Muscle of back (tissue), 11 donors: Measurements from ENCODE around the gene ATP13A2. TPM values are rescaled to one million over a fixed set of nuclear protein-coding genes. Genes with fewer than 3 reads are reported as not detected.
A peak's percentile ranks its signal among the peaks of the same experiment; 100 is the strongest.

Experiments used
- DNase-seq, 3 donors: peaks; one replicate each; pipeline versions ENCODE4 v3.0.0 to v3.0.0-alpha.2; 2013
- polyA plus RNA-seq, 10 donors: library from polyadenylated mRNA; unstranded; fragments of 120-200 nt; gene quantifications; one replicate each; pipeline ENCODE4 v1.2.1, GENCODE V29; 2013; ENCODE audit not compliant: insufficient read length in 10 of 10

The ATP13A2 gene
- polyA plus RNA-seq, 10 donors: 13.3 to 27.2 (median 18.2) TPM

DNA sequence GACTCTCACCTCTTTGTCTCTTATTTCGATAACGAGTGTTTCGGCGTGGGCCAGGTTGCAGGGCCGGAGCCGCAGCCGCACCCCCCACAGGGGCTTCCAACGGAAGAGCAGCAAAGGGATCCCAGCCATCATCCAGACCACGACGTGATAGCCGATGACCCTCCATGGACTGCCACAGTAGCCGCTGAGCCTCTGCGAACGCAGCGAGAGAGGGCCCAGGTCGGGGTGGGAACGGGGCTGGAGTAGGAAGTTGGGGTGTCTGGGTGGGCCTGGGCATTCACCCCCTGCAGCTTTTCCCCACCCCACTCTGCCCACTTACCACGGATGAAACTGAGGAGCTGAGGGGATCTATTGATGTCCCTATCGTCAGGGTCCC, 6.4 kb downstream of the ATP13A2 start:
- DNase-seq: no peak

DNA sequence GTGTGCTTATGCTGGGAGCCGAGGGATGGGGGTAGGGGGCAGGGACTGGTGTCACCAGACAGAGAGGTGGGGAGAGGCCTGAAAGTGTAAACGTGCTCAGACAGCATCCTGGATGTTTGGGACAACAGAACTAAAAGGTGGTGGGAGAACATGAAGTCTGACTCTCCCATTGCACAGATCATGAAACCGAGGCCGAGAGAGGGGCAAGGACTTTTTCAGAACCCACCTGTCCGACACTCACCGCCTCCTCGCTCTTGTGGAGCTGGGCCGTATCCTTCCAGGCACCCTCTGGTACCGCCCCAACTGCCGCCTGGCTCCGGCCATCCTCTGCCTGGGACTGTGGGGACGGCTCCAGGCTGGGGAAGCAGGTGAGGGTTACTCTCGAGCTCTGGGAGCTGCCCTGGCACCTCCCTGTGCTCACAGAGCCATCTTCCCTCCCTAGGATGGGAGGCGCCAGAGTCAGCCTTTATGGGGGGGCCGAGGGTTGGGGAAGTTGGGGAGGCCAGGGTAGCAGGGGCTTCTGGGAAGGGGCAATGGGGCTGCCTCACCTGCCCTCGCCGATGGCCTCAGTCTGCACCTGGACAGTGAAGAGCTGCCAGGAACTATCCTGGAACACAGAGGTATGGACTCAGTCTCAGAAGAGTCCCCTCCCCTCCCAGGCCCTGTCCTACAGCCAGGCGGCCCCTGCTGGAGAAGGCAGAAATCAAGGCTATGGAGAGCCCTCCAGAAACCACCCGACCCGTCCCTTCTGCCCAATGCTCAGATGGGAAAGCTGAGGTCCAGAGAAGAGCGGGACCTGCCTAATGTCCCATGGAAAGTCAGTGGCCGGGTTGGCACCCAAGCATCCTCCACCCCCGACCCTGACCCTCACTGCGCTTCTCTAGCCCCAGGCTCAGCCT, 7.0 kb downstream of the ATP13A2 start:
- DNase-seq: no peak

DNA sequence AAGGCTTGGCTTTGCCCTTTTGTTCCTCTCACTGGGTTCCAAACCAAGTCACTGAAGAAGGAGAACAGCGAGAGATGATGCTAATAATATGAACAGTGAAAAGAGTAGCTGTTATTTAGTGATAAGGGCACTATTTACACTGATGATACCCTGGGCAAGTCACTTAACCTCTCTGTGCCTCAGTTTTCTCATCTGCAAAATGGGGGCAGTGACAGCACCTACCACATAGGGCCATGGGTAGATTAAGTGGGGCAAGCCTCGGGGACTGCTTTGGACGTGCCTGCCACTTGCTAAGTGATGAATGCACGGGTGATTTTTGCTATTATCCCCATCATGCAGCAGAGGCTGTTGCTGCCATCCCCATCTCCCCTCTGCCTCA, 9.2 kb downstream of the ATP13A2 start:
- no peak for DNase-seq

DNA sequence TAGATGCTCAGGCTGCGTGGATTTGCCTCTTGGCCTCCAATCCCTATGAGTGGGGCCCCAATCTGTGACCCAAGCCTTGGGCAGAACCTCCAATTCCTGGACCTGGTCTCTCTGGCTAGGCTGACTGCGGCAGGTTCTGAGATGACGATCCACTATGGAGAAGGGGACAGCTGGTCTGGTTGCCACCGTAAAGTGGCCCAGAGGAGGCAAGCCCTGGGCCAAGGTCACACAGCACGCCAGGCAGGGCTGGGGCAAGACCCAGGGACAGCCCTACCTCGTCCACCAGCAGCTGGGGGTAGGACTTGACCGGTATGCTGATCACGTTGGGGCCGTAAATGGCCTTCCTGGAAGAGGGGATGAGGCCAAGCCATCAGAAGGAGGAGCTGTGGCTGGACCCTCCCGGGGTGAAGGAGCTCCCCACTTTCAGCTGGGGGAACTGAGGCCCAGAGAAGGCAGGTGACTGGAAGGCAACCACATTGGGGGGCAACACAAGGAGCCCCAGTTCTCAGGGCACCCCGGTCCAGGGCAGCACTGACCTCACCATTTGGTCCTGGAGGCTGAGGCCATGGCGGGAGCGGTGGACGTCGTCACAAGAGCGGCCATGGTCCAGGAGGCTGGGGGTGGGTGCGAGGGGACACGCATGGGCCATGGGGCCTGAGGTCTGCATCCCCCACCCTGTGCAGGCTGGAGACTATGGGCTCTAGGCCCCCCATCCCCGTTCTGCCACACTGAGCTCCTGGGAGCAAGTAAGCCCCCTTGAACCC, 9.8 kb downstream of the ATP13A2 start:
- DNase-seq: no peak

DNA sequence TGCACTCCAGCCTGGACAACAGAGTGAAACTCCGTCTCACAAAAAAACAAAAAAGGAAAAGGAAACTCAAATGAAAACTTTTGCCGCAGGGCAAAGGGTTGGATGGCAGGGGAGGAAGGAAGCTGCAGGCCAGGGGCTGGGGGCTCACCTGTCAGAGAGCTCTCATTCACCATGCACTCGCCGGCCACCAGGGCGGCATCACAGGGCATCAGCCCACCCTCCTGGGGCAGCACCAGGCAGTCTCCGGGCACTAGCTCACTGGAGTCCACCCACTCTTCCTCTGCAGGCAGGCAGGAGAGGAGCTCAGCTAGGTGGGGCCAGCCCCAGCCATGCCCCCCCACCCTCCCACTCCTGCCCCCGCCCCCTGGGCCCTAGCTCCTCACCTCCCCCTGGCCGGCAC, 11.9 kb downstream of the ATP13A2 start:
- no peak for DNase-seq

DNA sequence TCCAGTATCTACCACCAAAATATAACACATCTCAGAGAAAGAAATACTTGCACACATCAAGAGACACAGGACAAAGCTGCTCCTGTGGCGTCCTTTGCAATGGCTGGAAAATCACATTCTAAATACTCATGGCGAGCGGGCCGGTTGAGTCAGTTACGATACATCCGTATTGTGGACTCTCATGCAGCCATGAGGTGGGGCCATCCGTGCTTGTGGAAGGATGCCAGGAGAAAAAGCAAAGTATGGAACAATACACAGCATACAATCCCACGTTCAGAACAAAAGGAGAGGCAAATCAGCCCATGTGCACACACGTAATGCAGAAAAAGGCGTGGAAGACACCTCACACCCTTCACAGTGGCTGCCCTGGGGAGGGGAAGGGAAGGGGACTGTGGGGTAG, 13.1 kb downstream of the ATP13A2 start:
- no peak for DNase-seq

DNA sequence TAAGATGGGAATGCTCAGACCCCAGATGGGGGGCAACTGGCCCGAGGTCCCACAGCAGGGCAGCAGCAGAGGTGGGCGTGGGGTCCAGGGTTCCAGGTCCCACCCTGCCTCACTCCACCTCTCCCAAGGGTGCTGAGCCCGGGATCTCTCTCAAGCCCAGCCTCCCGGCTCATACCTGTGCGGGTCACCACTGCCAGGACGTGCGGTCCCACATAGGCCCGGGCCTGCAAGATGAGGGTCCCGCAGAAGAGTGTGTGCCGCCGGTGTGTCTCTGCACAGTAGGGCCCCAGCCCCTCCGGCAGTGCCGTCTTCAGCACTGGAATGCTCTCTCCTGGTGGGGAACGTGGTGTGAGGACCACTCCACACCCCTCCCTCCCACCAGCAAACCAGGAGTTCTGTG, 14.9 kb downstream of the ATP13A2 start:
- no peak for DNase-seq

DNA sequence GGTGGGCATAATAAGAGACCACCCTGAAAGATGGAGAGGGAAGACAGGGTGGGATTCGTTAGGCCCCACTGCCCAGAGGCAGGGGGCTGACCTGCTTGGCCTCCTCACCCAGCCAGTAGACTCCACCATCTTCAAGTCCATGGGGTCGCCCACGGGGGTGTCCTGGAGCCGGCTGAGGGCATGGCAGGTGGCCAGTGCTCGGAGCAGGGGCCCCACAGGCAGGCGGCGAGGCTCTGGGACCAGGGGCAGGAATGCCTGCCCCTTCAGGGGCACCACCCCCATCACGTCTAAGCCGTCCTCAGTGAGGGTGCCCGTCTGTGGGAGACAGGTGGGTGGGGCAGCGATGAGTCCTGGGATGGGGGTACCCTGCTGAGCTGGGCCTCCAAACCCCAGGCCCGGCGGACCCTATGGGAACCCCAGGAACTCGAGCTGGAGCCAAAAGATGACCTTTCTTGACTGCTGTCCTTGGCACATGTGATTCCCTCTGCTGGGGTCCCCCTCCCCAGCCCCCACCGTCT, 18.1 kb downstream of the ATP13A2 start:
- no peak for DNase-seq

DNA sequence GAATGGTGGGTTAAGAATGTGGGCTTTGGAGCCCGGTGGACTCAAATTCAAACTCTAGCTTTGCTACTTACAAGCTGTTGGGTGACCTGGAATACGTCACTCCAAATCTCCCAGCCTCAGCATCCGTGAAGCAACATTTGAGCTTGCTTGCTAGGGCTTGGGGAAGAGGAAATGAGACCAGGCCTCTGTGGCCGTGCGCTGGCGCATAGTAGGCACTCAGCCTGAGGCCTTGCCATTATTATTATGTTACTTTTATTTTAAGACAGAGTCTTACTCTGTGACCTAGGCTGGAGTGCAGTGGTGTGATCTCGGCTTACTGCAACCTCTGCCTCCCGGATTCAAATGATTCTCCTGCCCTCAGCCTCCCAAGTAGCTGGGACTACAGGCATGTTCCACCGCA, 19.1 kb downstream of the ATP13A2 start:
- no peak for DNase-seq

DNA sequence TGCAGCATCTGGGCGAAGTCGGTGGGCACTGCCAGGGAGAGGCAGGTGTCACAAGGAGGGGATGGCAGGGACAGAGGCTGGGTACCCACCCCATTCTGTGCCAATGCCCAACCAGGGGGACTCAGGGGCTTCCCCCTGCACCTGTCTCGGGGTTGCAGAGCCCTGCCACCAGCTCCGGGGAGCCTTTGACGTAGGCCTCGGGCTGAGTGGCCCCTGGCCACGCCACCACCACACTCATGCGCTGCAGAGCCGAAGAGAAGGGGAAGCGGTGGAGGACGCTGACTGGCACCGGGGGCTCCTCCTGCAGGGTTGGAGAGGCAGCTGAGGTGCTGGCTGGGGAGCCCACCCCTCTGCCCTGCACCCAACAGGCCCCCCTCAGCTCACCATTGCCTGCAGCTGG, 19.6 kb downstream of the ATP13A2 start:
- DNase-seq: no peak

DNA sequence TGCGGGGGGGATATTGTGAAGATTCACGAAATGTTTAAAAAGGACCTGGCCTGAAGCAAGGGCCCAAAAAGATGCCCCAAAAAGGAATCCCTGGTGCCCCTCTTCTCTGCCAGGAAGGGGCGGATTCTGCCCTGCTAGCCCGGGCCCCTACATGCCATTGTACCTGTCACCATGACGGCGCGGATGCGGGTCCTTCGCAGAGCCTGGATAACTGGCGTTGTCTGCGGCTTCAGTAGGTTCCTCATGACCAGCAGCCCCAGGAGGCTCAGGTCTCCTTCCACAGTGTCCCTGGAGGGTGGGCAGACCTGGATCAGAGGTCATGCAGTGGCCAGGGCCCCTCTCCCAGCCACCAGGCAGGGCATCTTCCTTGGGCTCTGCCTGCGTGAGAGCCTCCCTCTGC, 20.2 kb downstream of the ATP13A2 start:
- DNase-seq: no peak

DNA sequence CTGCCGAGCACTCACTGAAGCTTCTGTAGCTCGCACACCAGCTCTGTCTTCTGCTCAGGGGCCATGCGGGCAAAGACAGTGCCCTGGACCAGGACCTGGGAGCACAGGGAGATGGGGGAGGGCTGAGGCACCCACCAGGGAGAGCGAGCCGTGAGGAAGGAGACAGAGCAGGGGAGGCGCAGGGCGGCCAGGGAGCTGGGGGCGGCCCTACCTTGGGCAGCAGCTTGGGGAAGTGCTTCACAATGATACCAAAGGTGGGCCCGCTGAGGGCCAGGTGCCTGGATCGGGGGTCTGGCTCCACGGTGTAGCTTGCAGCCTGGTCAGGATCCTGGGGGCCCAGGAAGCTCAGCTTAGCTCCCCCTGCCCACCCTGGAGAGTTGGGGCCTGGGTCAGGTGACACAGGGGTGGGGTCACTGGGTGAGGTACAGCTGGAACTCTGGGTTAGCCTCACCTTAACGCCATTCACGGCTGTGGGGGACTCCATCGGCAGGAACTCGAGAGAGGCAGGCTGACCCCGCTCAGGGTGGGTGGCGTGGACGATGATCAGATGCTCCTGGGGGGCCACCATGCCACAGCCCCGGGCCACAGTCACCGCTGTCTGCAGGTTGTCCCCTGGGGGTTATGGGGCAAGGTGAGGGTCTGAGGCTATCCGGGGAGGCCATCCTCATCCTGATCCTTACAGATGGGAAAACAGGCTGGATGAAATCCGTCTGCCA, 21.9 kb downstream of the ATP13A2 start:
- no peak for DNase-seq

DNA sequence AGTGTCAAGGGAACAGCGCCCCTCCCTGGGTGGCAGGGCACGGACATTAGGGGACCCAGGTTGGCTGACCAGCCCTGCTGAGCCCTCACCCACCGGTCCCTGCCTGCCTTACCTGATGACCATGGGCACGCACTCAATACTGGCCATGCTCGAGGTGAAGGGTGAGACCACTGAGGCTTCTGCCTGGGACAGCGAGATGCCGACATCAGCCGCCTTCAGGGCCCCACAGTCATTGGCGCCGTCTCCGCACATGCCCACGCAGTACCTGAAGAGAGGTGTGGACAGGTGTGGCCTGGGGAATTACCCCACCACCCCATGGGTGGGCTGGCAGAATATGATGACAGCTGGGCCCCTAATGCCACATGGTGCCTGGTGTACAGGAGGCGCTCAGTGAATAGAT, 23.5 kb downstream of the ATP13A2 start:
- no peak for DNase-seq

DNA sequence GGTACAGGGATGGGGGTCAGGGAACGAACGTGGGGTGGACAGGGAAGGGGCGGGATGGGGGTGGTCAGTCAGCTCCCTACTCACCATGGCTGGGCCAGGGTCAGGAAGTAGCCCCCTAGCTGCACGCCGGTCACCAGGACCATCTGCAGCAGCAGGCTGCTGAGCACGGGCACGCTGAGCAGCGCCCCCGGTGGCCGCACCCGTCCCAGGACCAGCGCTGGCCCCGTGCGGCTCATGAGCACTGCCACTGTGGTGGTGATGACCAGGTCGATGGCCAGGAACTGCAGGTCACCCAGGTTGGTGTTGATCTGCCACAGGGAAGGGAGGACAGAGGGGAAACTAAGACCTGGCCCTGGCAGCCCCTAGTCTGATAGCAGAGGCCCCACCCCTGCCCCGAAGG, 24.8 kb downstream of the ATP13A2 start:
- no peak for DNase-seq

DNA sequence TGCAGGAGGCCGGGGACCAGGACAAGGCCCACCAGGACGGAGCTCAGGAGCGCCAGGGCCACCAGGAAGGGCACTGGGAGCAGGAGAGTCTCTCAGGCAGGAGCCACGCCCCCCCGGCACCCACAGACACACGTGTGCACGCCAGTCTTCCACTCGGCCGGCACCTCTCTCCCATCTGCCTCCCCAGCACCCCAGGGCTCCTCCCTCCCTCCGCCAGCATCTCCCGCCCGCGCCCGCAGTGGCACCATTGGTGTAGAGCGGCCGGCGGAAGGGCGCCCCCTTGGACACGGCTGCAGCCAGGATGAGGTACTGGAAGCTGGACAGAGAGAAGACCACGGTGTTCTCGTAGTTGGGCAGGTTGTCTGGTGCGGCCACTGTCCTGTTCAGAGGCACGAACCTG, 25.2 kb downstream of the ATP13A2 start:
- DNase-seq: no peak

DNA sequence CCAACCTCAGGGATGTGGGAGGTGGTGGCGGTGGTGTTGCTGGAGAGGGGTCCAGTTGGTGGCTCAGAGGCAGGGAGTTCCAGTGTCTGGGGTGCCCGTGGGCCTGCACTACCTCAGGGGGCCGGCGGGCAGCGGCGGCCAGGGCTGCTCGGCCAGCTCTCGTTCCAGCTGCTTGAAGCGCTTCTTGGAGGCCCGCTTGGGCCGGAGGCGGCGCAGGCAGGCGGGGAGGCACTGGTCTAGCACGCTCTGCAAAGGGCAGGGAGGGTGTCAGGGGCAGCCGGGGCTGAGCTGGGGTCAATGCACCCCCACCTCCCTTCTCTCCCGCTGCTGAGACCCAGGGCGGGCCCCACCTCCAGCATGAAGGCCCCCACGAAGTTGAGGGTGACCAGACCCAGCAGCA, 25.6 kb downstream of the ATP13A2 start:
- DNase-seq: no peak

DNA sequence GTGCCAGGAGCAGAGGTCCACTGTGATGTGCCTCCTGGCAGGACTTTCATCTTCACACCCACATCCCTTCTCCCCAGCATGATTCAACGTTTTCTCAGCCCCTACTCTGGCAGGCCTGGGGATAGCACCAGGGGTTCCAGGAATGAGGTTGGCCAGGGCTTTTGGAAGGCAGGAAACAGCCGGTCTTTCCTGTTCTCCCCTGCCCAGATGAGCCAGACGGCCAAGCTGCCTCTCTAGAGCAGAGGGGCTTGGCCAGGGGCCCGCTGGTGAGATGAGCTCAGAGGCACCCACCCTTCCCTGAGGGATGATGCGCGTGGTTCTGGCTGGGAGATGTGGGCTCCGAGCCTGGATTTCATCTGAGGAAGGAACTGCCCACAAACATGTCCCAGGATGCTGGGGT, 27.0 kb downstream of the ATP13A2 start:
- peak; percentile 56 to 77 (median 74) for DNase-seq

DNA sequence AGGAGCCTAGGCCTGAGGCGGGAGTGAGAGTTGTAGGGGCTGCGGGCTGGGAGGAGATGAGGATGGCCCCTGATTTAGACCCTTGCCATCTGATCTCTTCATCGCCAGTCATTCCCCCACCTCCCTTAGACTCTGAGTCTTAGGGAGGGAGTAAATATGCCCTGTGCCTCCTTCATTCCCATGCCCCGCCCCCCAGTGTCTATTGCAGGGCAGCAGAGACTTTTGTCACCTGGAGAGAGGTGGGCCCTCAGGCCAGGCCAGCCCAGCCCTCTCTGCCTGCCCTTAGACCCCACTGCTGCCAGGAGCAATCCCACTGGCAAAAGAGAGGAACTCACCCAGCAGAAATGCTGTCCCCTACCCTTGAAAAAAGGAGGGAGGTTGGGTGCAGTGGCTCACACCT, 28.1 kb downstream of the ATP13A2 start:
- DNase-seq: no peak

DNA sequence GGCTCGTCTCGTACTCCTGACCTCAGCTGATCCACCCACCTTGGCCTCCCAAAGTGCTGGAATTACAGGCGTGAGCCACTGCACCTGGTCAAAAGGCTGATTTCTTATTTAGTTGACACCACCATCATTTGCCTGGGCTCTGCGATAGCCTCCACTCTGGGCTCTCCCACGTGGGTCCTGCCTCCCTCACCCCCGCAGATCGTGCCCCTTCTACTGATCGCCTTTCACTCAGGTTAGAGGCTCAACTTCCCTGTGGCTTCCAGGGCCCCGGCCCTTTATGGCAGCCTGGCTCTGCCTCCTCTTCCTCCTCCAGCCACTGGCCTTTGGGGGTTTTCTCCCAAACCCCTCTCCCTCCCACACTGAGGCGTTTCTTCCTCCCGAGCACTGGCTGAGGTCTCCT, 28.8 kb downstream of the ATP13A2 start:
- no peak for DNase-seq

DNA sequence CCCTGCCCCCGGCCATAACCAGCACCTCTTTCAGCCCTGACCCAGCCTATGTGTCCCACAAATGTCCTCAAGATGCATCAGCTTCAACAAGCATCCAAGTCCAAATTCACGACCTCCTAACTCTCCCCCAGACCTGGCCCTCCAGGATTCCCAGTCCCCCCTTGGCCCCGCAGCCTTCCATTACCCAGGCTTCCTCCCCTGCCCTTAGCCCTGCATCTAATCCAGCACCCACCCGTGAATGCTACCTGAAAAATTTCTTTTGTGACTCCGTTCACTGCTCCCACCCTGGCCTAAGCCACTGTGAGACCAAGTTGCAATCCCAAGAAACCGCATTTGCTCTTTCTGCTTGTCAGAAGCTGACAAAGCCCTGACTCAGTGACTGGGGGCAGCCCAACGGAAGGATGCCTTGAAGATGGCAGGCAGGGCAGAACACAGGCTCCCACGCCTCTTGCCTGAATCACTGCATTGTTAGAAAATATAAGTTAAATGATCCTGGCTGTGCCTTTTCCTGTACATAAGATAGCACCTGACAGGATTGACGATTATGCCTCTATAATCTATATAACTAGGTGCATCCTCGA, 30.4 kb downstream of the ATP13A2 start:
- peak in 1 of 3 donors; percentile 80 for DNase-seq

DNA sequence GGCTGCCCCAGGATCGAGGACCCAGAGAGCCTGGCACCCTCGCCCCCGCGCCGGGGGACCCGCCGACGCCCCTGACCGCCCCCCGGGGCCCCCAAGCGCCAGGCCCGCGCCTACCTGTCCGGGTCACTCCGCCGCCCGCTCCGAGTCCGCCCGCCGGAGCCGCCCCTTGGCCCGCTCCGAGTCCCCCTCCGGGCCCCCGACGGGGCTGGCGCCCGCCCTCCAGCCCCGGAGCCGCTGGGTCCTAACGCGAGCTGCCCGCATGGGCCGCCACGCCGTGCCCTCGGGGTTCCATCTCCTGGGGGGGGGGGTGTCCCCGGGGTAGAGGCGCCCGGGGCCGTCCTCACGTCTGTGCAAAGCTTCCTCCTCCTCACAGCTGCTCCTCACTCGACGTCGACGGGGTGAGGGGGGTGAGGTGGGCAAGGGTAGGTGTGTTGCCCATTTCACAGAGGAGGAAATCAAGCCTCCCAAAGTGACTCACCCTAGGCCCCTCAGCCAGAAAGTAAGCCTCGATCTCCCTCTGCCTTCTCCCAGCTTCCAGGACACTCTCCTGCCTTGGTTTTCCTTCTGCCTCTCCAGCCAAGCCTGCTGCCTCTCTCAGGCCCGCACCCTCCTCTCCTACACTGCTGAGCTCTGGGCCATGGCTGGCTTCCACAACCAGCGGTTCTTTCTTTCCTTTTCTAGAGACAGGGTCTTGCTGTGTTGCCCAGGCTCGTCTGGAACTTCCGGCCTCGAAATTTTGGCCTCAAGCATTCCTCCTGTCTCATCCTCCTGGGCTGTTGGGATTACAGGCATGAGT, 31.1 kb downstream of the ATP13A2 start, which contains the start of gene MFAP2:
Gene MFAP2, minus strand, starts transcription at position 148 of the 796 bp plus-strand sequence. CDS start 2,347 bp downstream, outside the sequence.
- peak in 2 of 3 donors; percentile 48 to 77 for DNase-seq
